GM19372 (cell line): ENCODE results near the gene PLXNA4.
"Not testable (repeated sequence)": the region's sequence is repeated elsewhere in the genome, so short reads cannot be mapped to it uniquely, and the experiment has no call there.

Source experiments
- ATAC-seq: cut with Tn5 transposase; IDR thresholded peaks from one replicate; pipeline ENCODE4 v1.9.1; 2021; ENCODE audit warnings: mild to moderate bottlenecking, low read depth, moderate library complexity; ENCODE audit not compliant: unreplicated experiment

The PLXNA4 gene

DNA sequence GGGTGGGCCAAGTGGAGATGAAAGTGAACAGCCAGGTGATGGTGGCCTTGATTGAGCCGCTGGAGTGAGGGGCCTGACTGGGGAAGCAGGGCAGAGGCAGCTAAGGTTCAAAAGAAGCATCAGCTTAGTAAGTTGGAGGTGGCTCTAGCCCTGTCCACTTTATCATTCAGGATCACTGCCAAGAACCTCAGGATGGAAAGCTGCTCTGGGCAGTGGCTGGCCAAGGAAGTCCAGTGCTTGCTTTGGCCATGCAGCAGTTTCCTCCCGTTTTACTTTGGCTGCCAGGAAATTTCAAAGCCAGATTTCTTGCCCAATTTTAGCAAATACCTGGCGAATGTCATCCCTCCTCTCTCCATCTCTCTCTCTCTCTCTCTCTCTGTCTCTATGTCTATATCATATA lies 384.9 kb downstream of the PLXNA4 start:
- no peak for ATAC-seq

DNA sequence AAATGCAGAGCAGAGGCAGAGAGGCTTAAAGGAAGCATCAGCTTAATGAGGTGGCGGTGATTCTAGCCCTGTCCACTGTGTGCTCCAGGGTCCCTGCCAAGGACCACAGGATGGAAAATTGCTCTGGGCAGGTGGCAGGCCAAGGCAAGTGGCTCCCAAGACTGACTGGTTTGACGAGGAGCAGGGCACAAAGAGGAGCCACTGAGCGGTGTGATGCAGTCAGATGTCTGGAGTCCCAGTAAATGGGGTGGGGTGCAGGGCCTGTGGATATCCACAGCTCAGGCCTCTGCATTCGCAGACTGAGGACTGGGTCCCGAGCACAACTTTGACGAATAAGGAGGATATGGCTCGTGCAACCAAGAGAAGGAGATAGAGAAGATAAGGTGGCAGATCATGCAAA lies 385.6 kb downstream of the PLXNA4 start:
- no peak for ATAC-seq

DNA sequence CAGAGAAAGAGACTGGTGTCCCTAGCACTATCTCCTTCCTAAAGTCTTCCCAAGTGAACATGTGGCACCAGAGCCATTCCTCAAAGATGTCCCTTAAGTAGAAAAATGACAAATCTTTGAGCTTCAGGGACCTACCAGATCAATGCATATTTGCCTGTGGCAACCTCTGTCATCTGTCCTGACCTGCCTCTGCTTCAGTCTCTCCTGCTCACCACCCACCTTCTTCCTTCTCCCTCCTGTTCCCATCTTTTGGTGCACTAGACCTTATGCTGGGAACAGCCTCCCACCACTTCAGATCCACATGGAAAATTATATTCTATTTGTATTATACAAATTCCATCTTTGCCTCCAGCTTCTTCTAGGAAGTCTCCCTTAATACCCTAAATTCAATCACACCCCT lies 386.4 kb downstream of the PLXNA4 start:
- ATAC-seq, result no peak

DNA sequence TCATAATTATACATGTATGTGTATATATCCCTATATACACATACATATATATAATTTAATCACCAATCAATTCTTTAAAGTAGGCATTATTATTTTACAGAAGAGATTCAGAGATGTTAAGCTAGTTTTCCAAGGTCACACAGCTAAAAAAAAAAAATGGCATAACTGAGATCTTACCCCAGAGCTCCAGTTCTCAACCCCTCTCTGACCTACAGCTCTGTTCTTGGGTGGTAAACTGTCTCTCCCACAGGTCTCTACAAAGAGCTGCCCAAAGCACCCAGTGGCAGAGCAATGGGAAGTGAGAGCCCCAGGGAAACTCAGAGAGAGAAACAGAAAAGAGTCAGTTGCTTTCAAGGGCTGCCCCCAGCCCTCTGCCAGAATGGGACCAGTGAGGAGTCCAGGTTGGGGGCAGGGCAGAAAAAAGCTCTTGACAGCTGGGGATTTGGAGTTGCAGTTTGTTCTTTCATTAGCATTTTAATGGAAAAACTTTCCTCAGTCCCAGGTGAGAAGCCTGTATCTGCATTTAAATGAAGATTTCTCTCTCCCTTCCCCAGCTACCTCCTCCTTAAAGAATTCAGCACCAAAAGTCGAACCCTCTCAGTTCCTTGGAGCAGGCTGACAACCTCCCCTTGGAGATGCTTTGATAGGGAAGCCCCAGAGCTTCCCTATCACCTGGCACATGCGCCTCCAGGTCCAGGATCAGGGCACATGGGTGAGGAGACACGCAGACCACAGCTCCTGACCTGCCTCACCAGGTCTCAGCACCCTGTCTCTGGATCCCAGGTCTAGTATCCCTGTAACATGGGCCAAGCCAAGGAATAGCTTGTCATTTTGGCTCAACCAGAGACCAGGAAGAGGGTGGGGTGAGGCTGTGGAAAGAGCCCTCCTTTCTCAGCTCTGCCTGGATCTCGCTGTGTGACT lies 388.1 kb downstream of the PLXNA4 start:
- no peak for ATAC-seq

DNA sequence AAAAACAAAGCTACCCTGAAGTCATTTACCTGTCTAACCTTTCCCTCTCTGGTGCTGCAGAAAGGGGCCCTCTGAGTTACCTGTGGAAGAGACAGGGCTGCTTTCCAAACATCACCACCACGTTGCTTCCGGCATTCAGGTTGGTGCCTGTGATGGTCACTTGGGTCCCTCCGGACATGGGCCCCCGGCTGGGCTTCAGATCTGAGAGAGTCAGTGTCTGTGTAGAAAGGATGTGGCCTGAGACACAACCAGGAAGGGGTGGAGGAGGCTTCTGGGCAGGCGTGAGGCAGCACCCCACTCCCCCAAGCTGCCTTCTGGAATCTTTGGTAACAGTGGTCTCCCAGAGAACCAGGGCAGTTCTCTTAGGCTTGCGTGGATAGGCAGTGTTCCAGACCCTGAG lies 388.9 kb downstream of the PLXNA4 start:
- ATAC-seq, result no peak

DNA sequence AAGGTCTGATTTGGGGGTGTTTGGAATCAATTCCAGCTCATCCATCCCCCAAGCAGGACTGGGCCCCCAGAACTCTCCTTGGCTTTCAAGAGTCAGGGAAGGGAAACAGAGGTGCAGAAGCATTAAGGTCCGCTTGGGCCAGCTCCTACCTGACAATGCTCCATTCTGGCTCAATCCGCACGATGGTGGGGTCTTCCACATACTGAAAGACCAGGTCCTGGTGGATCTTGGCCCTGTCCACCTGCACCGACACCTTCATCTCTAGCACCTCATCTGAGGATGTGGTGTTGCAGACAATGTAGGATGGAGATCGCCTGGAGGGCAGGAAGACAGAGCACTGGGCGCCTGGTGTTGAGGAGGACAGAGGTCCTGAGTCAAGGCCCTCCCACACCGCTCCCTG lies 391.1 kb downstream of the PLXNA4 start:
- ATAC-seq, result no peak

DNA sequence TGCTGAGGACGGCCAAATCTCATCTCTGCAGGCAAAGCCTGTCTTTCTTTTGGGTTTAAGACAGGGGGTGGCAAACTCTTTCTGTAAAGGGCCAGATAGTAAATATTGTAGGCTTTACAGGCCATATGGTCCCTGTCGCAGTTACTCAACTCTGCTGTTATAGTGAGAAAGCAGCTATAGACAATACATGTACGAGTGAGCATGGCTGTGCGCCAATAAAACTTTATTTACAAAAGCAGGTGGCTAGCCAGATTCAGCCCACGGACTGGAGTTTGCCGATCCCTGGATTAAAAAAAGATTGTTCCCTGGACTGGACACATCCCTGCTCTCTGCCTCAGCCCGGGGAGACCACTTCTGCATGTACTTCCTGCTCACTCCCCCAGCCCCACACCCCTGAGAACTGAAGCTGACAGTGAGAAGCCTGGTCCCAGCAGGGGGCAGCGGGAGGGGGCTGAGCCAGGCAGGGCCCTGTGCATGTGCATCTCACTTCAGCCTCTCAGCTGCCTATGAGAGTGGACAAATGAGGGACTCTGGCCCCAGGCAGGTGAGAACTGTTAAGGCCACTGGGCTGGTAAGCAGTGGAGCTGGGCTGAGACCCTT lies 392.4 kb downstream of the PLXNA4 start:
- no peak for ATAC-seq

DNA sequence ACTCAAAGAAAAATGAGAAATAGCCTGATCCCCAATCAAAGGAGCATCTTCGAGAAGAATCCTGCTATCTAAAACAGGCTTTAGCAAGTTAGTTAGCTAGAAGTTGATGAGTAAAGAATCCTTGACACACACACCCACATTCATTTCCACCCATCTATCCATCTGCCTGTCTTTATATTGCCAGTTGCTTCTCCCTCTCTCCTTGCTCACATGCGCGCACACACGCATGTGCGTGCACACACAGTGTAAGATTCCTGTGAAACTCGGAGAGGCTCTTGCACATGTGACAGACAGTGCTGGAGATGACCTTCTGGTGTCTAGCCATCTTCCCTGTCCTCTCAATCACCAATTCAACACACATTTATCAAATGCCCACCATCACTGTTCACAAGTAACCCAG lies 393.3 kb downstream of the PLXNA4 start:
- ATAC-seq, result no peak

DNA sequence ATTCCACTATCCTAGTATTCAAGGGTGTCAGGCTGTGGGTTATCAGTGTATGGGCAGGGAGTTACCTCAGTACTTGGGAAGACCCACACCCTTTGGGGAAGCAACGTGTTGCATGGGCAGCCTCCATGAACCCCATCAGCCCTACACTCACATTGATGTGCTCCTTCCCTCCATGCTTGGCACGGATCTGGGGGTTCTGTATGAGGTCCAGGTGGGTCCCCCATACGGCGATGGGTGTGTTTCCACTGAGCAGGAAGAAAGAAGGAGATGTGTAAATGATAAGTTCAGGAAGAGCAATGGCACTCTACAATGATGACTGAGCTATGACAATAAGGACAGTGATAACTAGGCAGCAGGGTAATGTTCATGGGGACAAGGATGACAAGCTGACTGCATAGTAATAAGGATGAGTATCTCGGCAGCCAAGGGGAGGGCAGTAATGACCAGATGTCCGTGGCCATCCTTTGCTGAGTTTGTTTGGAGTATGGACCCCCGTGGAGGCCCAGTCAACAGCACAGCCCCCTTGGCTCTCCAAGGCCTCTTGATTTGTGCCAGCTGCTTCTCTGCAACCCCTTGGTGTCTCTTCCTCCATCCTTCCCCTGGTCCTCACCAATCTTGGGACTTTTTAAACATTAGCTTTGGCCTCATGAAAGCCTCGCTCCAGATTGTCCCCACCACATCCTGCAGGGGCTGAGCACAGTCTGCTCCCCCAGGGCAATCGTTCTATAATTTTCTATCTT lies 394.2 kb downstream of the PLXNA4 start:
- no peak for ATAC-seq

DNA sequence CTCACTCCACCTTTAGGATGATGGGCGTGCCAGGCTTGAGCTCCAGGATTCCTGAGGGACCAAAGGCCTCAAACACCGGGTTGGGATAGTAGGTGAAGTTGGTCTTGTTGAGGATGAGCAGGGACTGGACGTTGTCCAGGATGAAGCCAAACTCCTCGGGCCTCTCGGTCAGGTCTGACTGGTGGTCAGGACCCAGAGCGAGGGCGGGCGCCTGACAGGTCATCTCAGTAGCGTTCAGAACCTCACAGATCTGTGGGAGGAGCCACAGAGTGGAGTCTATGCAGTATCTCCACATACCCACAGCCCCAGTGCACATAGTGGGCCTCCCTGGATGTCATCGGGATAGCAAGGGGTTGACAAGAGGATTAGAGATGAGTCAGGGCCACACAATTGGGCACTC lies 394.9 kb downstream of the PLXNA4 start:
- no peak for ATAC-seq

DNA sequence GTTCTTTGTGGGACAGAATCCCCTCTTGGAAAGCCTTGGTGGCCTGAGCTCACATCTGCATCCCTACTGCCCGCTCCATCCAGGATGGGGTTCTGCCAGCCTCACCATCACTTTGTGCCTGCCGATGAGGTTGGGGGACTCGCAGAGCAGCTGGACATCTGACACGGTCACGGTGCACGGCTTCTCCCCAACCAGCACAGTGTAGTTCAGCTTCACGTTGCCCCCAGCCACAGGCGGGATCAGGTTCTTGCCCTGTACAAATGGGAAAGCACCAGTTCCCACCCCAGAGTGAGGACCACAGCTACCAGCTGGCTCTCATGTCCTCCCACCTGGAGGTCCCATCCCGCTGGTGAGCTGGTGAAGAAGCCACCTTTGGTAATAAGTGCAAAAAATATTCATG lies 395.8 kb downstream of the PLXNA4 start:
- ATAC-seq, result no peak

DNA sequence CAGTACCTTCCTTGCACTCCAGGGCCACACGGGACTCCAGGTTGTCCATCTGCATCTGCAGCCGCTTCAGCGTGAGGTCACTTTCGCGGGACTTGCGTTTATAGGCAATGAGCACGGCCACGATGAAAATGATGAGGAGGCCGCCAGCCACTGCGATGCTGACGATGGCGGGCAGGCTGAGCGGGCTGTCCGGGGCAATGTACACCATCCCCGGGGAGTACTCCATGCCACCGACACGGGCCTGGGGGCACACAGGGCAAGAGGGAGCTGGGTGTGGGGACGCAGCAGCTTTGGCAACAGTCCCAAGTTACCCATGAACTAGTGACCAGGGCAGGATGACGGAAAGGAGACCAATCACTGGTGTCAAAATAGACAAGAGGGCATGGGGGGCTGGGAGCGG lies 396.6 kb downstream of the PLXNA4 start:
- ATAC-seq, result no peak

DNA sequence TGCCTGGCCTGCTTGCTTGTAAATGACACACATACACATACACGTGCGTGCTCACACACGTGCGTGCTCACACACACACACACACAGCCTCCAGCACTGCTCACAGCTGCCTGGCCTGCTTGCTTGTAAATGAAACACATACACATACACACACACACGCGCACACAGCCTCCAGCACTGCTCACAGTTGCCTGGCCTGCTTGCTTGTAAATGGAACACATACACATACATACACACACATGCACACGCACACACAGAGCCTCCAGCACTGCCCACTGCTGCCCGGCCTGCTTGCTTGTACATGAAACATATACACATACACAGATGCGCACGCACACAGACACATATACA lies 397.2 kb downstream of the PLXNA4 start:
- no peak for ATAC-seq

DNA sequence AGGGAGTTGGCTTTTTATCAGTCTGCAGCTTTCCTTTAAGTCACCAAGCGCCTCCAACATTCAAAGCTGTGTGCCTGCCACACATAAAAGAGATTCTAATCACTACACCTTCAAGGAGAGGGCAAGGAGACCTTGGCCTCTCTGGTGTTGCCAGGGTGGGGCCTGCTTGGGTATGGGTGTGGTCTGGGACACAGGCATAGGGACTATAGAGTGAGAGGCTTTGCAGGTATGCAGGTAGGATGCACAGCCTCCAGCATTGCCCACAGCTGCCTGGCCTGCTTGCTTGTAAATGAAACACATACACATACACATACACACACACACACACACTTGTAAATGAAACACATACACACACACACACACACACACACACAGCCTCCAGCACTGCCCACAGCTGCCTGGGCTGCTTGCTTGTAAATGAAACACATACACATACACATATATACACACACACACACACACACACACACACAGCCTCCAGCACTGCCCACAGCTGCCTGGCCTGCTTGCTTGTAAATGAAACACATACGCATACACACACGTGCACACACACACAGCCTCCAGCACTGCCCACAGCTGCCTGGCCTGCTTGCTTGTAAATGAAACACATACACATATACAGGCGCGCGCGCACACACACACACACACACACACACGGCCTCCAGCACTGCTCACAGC lies 397.7 kb downstream of the PLXNA4 start:
- ATAC-seq, result not testable (repeated sequence)

DNA sequence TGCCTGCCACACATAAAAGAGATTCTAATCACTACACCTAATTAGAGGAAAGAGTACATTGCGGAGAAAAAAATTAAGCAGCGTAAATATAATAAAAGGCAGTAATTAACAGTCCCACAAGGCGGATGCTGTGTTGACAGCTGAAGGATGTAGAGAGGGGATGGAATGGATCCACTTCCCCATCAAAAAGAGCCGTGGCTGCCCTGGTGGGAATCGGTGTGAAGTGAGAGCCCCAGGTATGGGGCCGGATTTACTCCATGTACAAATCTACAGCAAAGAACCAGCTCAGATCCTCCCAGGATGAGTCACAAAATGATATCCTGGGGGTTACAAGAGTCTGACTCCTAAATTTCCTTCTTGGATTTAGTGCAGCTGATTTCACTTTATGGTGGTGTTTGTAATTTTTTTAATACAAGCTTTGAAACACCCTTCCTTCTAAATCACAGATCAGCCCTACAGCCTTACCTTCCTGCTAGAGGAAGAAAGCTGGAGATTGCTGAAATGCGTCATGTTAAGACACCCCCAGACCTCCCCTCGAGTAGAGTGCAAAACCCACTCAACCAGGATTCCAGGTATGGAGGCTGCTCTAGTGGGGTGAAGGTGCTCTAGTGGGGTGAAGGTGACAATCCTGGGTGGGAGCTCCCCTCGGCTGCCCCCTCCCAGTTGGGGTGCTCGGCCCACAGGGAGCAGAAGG lies 398.4 kb downstream of the PLXNA4 start:
- ATAC-seq, result no peak

DNA sequence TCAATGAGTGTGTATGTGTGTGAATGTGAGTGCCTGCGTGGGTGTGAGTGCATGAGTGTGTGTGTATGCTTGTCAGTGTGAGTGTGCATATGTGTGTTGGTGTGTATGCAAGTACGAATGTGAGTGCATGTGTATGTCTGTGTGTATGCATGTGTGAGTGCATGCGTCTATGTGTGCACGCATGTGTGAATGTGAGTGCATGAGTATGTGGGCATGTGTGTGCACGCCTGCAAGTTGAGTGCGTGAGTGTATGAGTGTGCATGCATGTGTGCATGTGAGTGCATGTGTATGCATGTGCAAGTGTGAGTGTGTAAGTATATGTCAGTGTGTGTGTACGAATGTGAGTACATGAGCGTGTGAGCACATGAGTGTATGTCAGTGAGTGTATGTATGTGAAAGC lies 399.6 kb downstream of the PLXNA4 start:
- no peak for ATAC-seq

DNA sequence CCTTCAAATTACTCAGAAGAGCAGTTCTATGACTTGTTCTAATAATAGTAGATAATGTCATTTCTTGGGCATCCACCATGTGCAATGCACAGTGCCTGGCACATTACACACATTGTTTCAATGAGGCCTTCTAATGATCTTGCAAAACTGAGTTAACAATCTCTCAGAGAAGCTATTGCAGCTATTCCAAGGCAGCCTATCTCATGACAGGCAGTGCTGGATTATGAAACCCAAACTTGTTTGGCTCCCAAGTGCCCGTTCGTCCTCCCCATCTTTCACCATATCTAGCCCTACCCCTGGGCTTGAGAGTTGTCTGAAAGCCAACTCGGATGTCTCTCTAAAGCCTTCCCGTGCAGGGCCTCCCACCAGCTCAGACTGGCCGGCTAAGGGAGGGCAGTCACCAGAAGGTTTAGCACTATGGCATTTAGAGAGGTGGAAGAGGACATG lies 405.1 kb downstream of the PLXNA4 start:
- ATAC-seq, result no peak

DNA sequence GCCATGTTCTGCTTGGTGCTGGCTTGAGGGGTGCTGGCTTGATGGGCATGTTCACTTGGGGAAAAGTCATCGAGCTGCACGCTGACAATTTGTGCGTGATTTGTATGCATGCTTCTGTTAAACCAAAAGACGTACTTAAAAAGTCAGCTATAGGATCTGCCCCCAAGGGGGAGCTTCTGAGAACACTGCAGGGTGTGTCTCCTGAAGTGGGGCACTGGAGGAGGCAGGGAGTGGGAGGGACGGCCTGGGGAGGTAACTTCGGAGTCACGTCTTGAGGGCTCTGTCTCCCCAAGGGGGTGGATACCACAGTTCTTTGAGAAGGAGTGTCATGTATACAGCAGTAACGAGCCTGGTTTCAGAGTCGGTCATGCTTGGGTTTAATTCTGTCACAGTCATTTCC lies 406.5 kb downstream of the PLXNA4 start:
- no peak for ATAC-seq

DNA sequence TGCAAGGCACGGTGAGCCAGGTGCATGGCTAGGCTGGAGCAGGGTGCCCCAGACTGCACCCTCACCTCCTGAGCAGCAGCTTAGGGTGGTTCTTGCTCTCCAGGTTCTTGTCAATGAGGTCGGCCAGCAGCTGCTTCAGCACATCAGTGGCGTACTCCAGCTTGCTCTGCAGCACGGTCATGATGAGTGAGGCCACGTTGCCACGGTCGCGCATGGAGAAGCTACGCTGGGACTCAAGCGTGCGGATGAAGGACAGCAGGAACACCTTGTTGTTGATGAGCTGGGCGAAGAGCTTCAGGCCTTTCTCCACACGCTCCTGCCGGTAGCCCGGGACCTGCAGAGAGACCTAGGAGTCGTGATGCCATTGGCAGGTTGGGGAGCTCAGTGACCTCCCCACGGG lies 408.0 kb downstream of the PLXNA4 start:
- ATAC-seq, result no peak

DNA sequence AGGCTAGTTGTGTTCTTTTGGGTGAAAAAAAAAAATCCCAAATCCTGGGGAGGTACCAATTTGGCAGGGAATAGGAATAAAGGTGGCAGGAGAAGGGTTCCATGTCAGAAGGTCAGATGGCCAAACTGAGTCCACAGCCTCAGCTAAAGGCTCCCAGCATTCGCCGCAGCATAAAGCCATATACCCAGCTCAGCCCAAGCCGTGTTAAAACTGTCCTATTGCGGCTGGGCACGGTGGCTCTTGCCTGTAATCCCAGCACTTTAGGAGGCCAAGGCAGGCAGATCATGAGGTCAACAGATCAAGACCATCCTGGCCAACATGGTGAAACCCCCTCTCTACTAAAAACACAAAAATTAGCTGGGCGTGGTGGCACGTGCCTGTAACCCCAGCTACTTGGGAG lies 410.6 kb downstream of the PLXNA4 start:
- ATAC-seq, result not testable (repeated sequence)
